ENCODE measurements around the gene GOLGA6L25.
"Not testable (repeated sequence)": the region's sequence is repeated elsewhere in the genome, so short reads cannot be mapped to it uniquely, and the experiment has no call there.

The GOLGA6L25 gene, protein sequence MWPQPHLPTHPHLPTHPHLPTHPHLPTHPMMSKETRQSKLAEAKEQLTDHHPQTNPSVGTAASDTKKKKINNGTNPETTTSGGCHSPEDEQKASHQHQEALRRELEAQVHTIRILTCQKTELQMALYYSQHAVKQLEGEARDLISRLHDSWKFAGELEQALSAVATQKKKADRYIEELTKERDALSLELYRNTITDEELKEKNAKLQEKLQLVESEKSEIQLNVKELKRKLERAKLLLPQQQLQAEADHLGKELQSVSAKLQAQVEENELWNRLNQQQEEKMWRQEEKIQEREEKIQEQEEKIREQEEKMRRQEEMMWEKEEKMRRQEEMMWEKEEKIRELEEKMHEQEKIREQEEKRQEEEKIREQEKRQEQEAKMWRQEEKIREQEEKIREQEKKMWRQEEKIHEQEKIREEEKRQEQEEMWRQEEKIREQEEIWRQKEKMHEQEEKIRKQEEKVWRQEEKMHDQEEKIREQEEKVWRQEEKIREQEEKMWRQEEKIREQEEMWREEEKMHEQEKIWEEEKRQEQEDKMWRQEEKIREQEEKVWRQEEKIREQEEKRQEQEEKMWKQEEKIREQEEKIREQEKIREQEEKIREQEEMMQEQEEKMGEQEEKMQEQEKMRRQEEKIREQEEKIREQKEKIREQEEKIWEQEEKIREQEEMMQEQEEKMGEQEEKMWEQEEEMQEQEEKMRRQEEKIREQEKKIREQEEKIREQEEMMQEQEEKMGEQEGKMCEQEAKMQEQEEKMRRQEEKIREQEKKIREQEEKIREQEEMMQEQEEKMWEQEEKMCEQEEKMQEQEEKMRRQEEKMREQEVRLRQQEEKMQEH

GRCh38 chr15:28553268-28553667 lies at the start of gene GOLGA6L25:
Gene GOLGA6L25 (plus strand): TSS chr15:28553568. CDS start chr15:28553629, 61 bp downstream.
- not testable (repeated sequence) for DNase-seq (ENCODE audit: low read depth in 2 of 2)

DNA sequence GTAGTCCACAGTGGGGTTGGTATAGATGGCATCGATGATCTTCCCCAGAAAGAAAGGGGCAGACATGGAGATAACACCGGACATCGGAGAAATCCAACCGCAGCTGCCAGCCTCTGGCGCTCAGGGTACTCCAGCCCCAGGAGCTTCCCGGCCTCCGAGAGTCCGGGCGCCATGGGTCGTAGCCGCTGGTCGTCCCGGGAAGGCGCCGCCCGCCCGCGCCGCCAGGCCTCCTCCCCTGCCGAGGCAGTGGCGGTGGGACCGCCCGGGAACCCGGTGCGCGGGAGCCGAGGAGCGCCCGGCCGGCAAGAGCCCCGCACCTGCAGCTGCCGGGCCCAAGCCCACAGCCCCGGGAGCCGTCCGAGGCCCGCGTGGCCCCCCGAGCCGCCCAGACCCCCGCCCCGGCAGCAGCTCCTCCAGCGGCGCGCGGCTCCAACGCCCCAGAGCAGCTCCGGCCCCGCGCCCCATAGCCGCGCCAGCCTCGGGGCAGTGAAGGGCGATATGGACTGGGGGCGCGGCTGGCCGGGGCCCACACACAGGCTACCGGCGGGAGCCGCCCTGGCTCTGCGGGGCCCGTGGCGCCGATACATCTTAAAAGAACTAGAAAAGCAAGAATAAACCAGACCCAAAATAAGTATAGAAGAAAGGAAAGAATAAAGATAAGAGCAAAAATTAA lies 45.0 kb upstream of the GOLGA6L25 start:
- DNase-seq (ENCODE audit: low read depth in 2 of 2) = not testable (repeated sequence)

- not testable (repeated sequence) for DNase-seq (ENCODE audit: low read depth in 2 of 2)
Measured at GRCh38 chr15:28514128-28514527, 39.2 kb upstream of the GOLGA6L25 start.

- DNase-seq (ENCODE audit: low read depth in 2 of 2) = not testable (repeated sequence)
Measured at GRCh38 chr15:28515208-28515607, 38.2 kb upstream of the GOLGA6L25 start.

DNA sequence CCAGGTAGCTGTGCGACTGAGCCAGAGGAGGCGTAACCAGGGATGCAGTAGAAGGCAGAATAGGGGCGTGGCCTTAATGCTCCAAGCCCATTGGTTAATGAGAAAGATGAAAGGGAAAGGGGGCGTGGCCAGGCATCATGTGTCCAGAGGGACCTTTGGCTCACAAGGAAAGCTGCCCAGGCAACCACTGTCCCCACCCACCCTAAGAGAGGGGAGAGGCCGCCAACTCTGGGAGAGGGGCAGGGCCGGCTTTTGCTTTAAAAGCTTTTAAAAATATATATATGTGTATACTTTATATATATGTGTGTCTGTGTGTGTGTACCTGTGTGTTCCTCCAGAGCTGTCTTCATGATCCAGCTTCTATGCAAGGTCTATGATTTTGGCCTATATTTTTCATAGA lies 20.4 kb upstream of the GOLGA6L25 start, which contains the start of gene GOLGA8G:
Gene GOLGA8G (minus strand): TSS at position 18 of the 400 bp plus-strand sequence. CDS start 62 bp downstream, outside the sequence.
- not testable (repeated sequence) for DNase-seq (ENCODE audit: low read depth in 2 of 2)

DNA sequence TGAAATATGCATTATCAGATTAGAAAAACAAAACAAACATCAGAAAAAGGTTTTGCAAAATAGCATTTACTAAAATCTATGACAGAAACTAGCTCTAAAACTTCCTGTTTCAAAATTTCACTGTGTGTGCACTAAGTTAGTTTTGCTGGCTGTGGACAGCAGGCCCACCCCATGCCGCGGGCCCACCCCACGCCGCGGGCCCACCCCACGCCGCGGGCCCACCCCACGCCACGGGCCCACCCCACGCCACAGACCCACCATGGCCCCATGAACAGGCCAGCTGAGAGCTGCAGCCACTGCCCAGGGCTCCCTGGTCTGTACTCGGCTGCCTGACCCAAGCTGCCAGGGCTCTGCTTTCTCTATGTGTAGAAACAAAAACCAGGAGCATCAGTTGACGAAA lies 20.0 kb downstream of the GOLGA6L25 start:
- not testable (repeated sequence) for DNase-seq (ENCODE audit: low read depth in 2 of 2)

DNA sequence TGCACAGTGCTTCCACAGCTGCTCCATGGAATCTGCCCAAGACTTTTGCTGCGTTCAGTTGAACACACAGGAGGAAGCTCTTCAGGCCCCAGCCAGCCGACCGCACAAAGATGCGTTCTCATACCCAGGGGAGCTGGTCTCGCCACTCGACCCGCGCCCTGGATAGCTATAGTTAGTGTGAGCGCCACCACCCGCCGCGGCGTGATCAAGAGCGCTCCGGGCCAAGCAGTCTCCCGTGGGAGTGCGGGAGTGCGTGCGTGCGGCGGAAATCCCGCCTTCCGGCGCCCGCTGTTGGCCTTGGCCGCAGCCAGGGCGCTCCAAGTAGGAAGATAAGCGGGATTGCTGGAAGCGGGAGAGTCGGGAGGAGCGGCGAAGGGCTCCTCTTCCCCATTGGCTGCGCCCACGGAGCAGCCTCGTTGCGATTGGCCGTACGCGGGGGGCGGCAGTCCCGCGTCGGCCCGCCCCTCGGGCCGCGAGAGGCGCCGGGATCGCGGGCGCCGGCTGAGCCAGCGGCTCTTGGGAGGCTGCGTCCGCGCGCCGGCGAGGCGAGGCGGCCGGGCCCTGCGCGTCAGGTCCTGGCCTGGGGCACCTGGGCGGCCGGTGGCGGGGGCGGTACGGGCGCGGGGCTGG lies 35.7 kb downstream of the GOLGA6L25 start:
- DNase-seq (ENCODE audit: low read depth in 2 of 2) = not testable (repeated sequence)

GRCh38 chr15:28589769-28590168 lies 36.4 kb downstream of the GOLGA6L25 start:
- peak in 1 of 2 donors; percentile 0 for DNase-seq (ENCODE audit: low read depth in 2 of 2)

DNA sequence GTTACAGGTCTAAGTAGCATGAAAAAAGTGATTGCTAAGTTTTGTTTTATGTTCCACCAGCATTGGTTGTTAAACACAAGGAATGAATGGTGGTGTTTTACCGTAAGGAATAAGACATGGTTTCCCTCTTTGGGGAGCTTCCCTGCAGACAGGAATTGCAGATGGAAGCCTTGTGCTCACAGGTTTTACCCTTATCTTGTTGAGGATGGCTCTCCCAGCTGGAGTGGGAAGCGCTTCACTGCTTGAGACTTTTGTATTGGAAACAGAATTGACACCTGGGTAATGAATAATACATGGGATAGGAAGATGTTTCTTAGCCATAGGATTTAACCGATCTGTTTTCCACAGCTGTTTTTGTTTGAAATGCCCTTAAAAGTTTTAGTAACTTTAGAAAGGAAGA lies 39.0 kb downstream of the GOLGA6L25 start:
- not testable (repeated sequence) for DNase-seq (ENCODE audit: low read depth in 2 of 2)

DNA sequence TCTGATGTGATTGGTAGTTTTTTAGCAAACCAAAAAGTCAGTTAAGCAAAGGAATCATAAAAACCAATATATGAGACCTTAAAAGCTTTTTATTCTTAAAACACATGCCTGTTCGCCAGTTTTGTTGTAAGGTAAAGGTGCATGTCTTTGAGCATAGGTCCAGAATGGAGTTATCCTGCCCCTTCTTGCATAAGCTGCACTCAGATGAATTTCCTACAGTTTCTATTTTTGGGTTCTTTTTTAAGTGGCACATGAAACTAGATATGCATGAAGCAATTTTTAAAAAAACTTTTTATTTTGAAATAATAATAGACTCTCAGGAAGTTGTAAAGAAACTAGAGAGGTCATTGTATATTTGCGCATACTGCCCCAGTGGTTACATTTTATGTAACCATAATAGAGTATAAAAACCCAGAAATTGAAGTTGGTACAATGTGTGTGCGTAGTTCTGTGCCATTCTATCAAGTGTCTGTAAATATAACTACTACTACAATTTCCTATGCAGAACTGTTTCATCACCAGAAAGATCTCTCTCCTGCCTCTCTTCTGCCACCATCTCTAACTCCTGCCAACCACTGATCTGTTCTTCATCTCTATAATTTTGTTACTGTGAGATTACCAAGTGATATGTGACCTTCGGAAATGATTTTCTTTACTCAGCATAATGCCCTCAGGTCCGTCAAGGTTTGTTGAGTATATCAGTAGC lies 40.2 kb downstream of the GOLGA6L25 start:
- not testable (repeated sequence) for DNase-seq (ENCODE audit: low read depth in 2 of 2)

- not testable (repeated sequence) for DNase-seq (ENCODE audit: low read depth in 2 of 2)
Measured at GRCh38 chr15:28597471-28597870, 44.1 kb downstream of the GOLGA6L25 start.

DNA sequence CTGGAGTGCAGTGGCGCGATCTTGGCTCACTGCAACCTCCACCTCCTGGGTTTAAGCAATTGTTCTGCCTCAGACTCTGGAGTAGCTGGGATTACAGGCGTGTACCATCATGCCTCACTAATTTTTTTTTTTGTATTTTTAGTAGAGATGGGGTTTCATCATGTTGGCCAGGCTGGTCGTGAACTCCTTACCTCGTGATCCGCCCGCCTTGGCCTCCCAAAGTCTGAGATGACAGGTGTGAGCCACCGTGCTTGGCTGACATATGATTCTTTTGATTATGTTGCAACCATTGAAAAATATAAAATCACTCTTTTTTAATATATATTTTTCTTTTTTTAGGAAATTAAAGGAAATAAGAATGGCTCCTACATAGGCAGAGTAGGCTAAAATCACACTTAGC lies 44.8 kb downstream of the GOLGA6L25 start:
- DNase-seq (ENCODE audit: low read depth in 2 of 2) = not testable (repeated sequence)

DNA sequence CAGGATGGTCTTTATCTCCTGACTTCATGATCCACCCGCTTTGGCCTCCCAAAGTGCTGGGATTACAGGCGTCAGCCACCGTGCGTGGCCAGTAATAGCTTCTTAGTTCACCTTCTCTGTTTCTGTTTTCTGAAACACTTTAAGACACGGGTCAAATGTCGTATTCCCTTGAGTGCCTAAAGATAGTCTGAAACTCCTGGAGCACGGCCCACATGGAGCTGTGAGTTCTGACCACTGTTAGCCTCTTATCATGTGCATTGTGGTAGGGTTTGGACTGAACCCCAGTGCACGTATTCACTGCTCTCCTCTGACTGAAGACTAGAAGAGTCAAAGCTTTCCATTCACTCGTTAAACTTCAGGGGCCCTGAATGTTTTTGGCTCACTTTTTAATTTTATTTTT lies 48.8 kb downstream of the GOLGA6L25 start:
- not testable (repeated sequence) for DNase-seq (ENCODE audit: low read depth in 2 of 2)
